ENCODE results near the gene DGCR8.

DNA sequence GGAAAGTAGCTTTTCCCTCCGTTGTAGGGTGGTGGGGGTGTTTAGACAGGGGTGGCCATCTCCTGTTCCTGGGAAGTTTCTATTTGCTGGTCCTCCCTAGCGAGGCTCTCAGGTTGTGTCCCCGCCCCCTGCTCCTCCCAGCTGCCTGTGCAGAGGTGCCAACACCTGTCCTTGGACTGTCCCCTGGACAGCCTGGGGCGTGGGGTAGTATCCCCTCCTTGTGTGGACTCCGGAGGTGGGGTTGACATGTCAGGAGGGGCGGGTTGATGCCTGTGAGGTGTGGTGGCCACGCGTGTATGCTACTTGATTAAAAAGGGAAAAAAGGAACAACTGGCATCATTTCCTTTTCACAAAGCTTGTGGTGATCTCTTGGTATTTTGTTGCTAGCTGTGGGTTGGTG, 21.6 kb downstream of the DGCR8 start:
- TF ChIP-seq, protein P1, sequence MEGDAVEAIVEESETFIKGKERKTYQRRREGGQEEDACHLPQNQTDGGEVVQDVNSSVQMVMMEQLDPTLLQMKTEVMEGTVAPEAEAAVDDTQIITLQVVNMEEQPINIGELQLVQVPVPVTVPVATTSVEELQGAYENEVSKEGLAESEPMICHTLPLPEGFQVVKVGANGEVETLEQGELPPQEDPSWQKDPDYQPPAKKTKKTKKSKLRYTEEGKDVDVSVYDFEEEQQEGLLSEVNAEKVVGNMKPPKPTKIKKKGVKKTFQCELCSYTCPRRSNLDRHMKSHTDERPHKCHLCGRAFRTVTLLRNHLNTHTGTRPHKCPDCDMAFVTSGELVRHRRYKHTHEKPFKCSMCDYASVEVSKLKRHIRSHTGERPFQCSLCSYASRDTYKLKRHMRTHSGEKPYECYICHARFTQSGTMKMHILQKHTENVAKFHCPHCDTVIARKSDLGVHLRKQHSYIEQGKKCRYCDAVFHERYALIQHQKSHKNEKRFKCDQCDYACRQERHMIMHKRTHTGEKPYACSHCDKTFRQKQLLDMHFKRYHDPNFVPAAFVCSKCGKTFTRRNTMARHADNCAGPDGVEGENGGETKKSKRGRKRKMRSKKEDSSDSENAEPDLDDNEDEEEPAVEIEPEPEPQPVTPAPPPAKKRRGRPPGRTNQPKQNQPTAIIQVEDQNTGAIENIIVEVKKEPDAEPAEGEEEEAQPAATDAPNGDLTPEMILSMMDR (IDR thresholded peaks at IDR 0.05; ENCODE audit: low read depth, low read length, poor library complexity, severe bottlenecking) = no peak
- TF ChIP-seq EZH2phosphoT487 (IDR thresholded peaks at IDR 0.05; ENCODE audit: borderline replicate concordance, low read length) = no peak

Data from DOHH2 (cell line).